Measurements from ENCODE around the gene GLB1L2.

Gene GLB1L2

GRCh38 chr11:134349109-134349801, 17.5 kb downstream of the GLB1L2 start:
- DNase-seq, result no peak

- DNase-seq, result no peak
Observed at GRCh38 chr11:134349802-134350355, 18.1 kb downstream of the GLB1L2 start.

GRCh38 chr11:134350381-134350780, 18.6 kb downstream of the GLB1L2 start:
- DNase-seq, result no peak

DNA sequence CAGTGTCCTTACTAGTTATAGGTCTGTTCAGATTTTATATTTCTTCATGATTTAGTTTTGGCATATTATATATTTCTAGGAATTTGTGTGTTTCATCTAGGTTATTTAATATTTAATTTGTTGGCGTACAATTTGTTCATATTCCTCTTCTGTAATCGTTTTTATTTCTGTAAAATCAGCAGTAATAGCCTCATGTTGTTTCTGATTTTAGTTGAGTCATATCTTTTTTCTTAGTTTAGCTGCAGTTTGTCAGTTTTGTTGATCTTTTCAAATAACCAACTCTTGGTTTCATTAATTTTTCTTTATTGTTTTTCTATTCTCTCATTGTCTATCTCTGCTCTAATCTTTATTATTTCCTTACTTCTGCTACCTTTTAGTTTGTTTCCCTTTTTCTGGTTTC, 20.3 kb downstream of the GLB1L2 start:
- DNase-seq, result no peak

- DNase-seq, result no peak
Observed at GRCh38 chr11:134355136-134355535, 23.3 kb downstream of the GLB1L2 start.

GRCh38 chr11:134355656-134356055, 23.9 kb downstream of the GLB1L2 start:
- DNase-seq, result no peak

DNA sequence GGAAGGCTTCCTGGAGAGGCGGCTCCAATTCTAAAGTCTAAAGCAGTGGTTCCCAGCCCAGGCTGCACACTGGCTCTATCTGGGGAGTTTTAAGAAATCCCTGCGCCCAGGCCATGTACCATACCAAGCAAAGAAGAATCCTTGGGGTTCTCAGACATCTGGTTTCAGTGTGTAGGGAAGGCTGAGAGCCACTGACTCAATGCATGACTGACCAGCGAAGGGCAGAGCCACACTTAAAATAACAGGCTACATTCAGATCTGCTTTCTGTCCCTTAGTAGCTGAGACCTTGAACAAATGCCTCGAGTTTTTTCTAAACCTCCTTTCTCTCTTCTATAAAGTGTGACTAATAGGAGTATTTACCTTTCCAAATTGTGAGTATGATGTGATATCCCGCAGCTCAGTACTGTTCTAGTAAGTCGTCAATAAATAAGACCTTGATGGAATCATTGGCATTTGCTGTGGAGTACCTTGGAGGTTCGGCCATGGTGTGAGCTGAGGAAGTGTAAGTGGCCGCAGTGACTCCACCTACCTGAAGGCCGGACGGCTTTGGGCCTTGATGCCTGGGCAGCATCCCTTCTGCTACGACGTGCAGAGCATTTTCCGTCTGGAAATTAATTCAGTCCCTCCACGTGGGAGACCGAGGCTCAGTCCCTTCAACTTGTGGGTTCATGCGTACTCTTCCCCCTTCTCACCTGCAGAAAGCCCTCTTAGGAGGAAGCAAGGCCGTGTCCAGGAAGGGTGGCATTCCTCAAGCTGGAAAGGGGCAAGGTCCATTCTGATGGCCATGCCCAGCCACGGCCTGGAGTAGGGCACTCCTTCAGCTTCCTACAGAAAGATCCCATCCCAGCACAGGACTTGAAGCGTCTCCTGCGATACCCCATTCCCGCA, 25.1 kb downstream of the GLB1L2 start:
- DNase-seq, result peak; percentile 18

DNA sequence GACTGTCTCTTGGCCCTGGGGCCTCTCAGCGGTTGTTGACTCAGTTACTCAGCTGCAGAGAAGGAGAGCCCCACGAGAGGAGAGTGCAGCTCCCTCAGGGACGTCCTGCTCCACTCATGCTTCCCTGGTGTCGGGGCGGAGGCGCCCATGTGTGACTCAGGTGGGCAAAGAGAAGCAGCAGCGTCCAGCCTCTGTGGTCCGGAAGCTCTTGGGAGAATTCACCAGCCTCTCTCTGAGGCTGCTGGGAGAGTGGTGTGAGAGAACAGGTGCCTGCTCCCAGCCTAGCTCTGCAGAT, 25.7 kb downstream of the GLB1L2 start:
- peak; percentile 35 for DNase-seq

DNA sequence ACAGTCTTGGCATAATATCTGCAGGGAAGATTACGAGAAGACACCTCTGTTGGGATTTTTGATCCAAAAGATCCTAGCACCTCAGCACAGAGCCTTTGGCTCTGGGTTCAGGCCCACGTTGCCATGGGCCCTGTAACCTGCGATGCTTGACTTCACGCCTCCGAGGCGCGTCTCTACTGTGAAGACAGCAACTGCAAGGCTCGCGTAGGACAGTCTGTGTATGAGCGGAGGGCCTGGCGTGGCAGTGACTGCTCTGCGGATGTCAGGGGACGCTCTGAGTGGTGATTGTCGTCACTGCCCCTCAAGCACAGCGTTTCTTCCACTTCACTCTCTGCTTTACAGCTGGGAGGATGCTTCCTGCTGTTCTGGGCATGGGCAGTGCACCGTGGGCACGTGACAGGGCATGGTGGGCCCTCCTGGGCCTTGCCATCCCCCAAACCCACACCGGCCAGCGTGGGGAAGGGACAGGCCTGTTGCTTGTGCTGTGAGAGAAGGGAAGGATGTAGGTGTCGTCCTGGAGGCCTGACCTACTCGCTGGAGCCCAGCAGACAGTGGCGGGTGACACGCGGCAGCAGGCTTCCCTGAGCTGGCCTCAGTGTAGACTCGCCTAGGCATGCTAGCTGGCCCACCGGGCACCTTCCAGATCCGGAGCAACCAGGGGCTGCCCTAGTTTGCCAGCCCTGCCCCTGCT, 26.5 kb downstream of the GLB1L2 start:
- peak; percentile 32 for DNase-seq

- DNase-seq, result peak; percentile 19
Observed at GRCh38 chr11:134358856-134359490, 27.2 kb downstream of the GLB1L2 start.

- peak; percentile 21 for DNase-seq
Observed at GRCh38 chr11:134359646-134360045, 27.9 kb downstream of the GLB1L2 start.

DNA sequence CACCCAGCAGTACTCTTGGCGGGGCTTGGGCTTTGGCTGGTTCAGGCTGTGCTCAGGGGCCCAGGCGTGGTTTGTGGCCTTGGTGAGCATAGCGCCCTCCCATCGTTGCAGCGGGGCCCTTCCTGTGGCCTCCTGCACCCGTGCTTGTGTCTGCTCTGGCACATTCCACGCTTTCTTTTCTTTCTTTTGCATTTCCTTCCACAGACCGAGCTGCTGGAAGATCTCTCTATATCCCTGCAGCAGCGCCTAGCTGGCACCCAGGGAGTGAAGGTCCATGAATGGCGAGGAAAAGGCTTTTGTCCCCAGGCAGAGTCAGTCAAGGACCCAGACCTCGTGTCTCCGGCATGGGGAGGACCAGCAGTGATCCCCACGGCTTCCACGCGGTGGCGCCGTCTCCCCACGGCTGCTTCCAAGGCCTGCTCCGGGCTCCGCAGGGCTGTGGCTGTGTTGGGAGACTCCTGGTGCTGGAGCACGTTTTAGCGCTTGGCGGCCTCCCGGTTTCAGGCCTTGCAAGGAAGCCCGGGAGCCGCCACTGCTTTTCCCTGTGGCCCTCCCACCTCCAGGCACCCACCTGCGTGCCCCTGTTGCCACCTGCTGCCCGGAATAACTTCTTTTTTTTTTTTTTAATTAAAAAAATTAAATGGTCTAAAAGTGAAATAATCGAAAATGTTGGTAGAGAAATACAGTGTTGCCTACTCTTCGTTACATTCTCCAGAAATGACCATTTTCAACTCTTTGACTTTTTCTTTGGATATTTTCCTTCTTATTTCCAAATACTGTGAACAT, 28.5 kb downstream of the GLB1L2 start:
- peak; percentile 88 for DNase-seq

DNA sequence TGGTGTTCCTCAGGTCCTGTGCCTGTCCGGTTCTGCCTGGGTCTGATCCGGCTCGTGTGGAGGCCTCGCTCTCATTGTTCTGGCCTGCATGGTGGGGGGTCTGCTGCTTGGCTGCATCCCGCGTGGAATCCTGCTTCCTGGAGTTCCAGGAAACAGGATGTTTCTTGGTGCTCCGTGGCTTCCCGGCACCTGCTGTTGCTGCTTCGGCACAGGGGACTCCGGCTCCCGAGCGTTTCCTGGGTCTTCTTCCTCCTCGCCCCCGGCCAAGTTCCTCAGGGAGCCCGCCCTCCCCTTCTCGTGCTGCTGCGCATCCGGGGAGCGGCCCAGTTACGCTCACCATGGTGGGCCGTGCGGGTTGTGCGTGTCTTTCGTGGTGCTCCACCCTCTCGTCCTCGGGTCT, 29.9 kb downstream of the GLB1L2 start:
- DNase-seq, result peak; percentile 42

GRCh38 chr11:134362192-134362901, 30.6 kb downstream of the GLB1L2 start:
- peak; percentile 21 for DNase-seq

GRCh38 chr11:134363161-134363560, 31.4 kb downstream of the GLB1L2 start:
- DNase-seq, result peak; percentile 38

DNA sequence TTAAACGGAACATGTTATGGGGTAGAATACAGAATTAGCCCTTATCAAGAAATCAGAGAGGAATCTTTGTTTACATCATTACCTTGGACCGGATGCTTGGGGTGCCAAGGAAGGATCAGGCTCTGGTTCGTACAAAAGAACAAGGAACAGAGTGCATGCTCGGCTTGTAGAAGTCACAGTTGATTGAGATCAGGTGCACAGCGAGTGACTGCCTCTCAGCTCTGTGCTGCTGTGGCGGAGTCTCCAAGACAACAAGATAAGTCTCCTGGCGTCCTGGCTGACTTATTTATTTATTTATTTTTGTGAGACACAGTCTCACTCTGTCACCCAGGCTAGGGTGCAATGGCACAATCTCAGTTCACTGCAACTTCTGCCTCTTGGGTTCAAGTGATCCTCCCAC, 31.8 kb downstream of the GLB1L2 start:
- peak; percentile 4 for DNase-seq

GRCh38 chr11:134364261-134364660, 32.5 kb downstream of the GLB1L2 start:
- DNase-seq, result peak; percentile 5

DNA sequence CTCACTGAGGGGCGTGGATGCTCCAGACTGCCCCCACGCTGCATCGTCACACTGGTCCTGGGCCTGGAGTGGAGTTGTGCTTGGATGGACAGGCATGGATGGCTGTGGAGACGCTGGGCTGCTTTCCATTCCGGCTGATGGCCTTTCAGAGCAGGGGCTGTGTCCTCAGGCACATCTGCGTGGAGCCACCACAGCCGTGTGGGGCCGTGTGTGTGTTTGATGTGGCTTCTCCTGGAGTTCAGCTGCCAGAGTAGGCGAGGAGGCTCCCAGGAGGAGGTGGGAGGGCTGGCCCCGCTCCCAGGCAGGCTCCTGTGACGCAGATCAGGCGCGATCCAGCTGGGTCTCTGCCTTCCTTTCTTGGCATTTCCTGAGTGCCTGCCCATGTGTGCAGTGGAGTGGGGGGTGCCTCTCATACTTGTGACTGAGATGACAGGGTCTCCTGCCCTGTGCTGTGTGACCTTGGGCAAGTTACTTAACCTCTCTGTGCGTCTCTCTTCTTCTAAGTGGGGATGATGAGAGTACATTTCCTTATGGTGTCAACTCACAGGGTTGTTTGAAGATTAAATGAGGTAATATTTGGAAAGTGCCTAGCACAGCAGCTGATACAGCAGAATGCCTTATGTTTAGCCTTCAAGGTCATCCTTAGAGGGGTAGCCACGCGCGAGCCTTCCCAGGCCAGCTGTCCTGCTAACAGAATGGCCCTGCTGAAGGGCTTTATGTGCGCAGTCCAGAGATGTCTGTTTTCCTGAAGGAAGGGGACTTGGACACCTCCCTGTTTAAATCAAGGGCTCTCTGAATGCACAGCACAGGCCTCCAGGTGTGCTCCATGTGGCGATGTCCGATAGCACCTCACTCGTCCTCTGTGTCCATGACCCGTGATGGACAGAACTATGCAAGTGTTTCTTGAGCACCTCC, 33.5 kb downstream of the GLB1L2 start:
- no peak for DNase-seq

DNA sequence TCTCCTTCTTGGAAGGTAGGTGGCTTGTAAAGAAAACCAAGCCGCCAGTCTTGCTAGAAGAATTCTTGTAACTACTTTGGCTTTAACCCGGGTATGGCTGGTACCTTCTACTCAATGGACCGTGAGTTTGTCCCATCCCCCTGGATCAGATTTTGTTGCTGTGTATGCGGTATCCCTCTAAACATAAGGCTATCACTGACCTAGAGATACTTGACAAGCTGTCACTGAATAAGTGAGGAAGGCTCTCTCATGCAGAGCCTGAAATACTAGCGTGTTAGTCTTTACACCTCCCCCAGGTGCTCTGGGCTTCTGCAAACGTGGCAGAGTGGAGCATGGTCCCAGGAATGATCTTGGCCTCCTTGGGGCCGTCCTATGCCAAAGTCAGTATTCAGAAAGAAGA, 34.5 kb downstream of the GLB1L2 start:
- DNase-seq, result no peak

- DNase-seq, result no peak
Observed at GRCh38 chr11:134367781-134368180, 36.0 kb downstream of the GLB1L2 start.
